Hepatocyte (in vitro differentiated cells): ENCODE data around the gene MACC1. TPM values are rescaled to one million over a fixed set of nuclear protein-coding genes. Genes with fewer than 3 reads are reported as not detected.

Experiments used
- DNase-seq: peaks from one replicate; pipeline ENCODE4 v3.0.0-alpha.2; 2016; ENCODE audit warnings: low spot score
- H2AFZ ChIP-seq: fragments of 200-600 bp; sonication (generic); 2 replicates; pipeline ENCODE4 v1.6.0; 2016; ENCODE audit warnings: antibody characterized with exemption, mild to moderate bottlenecking
- H3K27ac ChIP-seq: fragments of 200-600 bp; sonication (generic); 2 replicates; pipeline ENCODE4 v1.5.1; 2016; ENCODE audit warnings: mild to moderate bottlenecking
- H3K27me3 ChIP-seq: fragments of 200-600 bp; sonication (generic); 2 replicates; pipeline ENCODE4 v1.6.1; 2016
- H3K36me3 ChIP-seq: fragments of 200-600 bp; sonication (generic); replicated peaks from 2 replicates; pipeline ENCODE4 v1.5.1; 2016; ENCODE audit warnings: low read depth; ENCODE audit not compliant: insufficient read depth
- H3K4me1 ChIP-seq: fragments of 200-600 bp; sonication (generic); 2 replicates; pipeline ENCODE4 v1.5.1; 2016; ENCODE audit warnings: mild to moderate bottlenecking, moderate library complexity; ENCODE audit not compliant: insufficient read depth
- H3K4me2 ChIP-seq: fragments of 200-600 bp; sonication (generic); 2 replicates; pipeline ENCODE4 v1.6.0; 2016
- H3K4me3 ChIP-seq: fragments of 200-600 bp; sonication (generic); 2 replicates; pipeline ENCODE4 v1.5.1; 2016; ENCODE audit warnings: mild to moderate bottlenecking
- H3K79me2 ChIP-seq: fragments of 200-600 bp; sonication (generic); 2 replicates; pipeline ENCODE4 v1.6.0; 2017; ENCODE audit warnings: mild to moderate bottlenecking
- H3K9me2 ChIP-seq: fragments of 200-600 bp; sonication (generic); replicated peaks from 2 replicates; pipeline ENCODE4 v1.6.0; 2017; ENCODE audit warnings: mild to moderate bottlenecking; ENCODE audit not compliant: insufficient read depth
- H3K9me3 ChIP-seq: fragments of 200-600 bp; sonication (generic); 2 replicates; pipeline ENCODE4 v1.5.1; 2016; ENCODE audit warnings: low read depth, mild to moderate bottlenecking
- H4K20me1 ChIP-seq: fragments of 200-600 bp; sonication (generic); 2 replicates; pipeline ENCODE4 v1.6.0; 2016; ENCODE audit warnings: mild to moderate bottlenecking; ENCODE audit not compliant: insufficient read depth, poor library complexity, severe bottlenecking
- EZH2 ChIP-seq: fragments of 200-600 bp; sonication (generic); IDR thresholded peaks from 2 replicates; pipeline ENCODE4 v1.6.1; 2016; ENCODE audit warnings: antibody characterized with exemption, mild to moderate bottlenecking, borderline replicate concordance
- EZH2phosphoT487 ChIP-seq: fragments of 200-600 bp; sonication (generic); IDR thresholded peaks from one replicate; pipeline ENCODE4 v1.6.1; 2018; ENCODE audit warnings: antibody characterized with exemption, mild to moderate bottlenecking, low read depth, moderate library complexity; ENCODE audit not compliant: unreplicated experiment, severe bottlenecking
- WGBS: methylation state at CpG from one replicate; pipeline ENCODE4 v1.1.6; 2016; ENCODE audit warnings: low lambda C conversion rate; ENCODE audit errors: missing lambda C conversion rate; 5-methylcytosine and 5-hydroxymethylcytosine counted together
- polyA plus RNA-seq: library from polyadenylated mRNA; unstranded; fragments of >200 nt; fragmentation: Nextera tagmentation; extraction: Ambion mirVana; gene quantifications from 2 replicates; pipeline ENCODE4 v1.2.1, GENCODE V29; 2016
- total RNA-seq: library from RNA; depleted of rRNA; stranded (reverse); fragments of >200 nt; gene quantifications from 2 replicates; pipeline ENCODE4 v1.2.3, GENCODE V29; 2014
- TF ChIP-seq, protein P1 (sequence below): fragments of 200-600 bp; sonication (generic); IDR thresholded peaks from 2 replicates; pipeline ENCODE4 v1.5.1; 2016; ENCODE audit warnings: antibody characterized with exemption, mild to moderate bottlenecking; ENCODE audit not compliant: poor library complexity

MACC1 gene
- total and polyA plus RNA-seq, 2 experiments from 2014 or later: 6.9 to 46.0 TPM

DNA sequence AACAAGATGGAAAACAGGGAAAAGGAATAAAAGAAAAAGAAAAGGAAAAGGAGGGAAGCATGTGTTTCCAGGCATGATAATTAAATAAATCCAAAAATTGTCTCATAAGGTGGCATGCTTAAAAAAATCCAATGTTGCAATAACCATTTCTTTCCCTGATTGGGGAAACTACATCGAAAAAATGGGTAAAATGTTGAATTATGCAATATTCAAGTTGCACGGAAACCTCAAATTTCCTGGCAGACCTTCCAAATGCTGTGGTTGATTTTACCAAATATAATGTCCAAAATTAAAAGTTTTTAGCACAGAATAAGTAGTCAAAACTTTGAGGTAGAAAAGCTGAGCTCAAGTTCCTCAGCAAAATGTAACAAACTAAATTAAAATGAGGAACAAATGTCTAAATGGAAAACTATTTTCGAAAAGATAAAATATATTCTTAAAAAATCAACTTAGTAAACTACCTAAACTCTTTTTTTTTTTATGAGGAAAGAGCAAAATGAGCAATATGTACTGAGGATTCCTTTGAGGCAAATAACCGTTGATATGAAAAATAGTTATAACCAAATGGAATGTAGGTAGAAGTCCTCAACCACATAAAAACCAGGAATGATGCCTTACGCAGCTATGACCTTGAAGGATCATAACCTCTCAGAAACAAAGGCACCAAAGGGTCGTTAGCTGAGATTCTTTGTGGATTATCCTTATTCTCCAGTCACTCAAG lies 52.6 kb downstream of the MACC1 start:
- H3K27ac ChIP-seq: no peak overlapping the region
- no peak for DNase-seq
- TF ChIP-seq, protein P1, sequence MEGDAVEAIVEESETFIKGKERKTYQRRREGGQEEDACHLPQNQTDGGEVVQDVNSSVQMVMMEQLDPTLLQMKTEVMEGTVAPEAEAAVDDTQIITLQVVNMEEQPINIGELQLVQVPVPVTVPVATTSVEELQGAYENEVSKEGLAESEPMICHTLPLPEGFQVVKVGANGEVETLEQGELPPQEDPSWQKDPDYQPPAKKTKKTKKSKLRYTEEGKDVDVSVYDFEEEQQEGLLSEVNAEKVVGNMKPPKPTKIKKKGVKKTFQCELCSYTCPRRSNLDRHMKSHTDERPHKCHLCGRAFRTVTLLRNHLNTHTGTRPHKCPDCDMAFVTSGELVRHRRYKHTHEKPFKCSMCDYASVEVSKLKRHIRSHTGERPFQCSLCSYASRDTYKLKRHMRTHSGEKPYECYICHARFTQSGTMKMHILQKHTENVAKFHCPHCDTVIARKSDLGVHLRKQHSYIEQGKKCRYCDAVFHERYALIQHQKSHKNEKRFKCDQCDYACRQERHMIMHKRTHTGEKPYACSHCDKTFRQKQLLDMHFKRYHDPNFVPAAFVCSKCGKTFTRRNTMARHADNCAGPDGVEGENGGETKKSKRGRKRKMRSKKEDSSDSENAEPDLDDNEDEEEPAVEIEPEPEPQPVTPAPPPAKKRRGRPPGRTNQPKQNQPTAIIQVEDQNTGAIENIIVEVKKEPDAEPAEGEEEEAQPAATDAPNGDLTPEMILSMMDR: no peak
- TF ChIP-seq EZH2 (no peak), EZH2phosphoT487 (no peak)
- no peaks in the 10 kb centered on the region for H3K9me3 ChIP-seq
- no peaks in the 10 kb centered on the region for H4K20me1 ChIP-seq
- H3K4me1 ChIP-seq: no peaks in the 10 kb centered on the region
- no peak overlapping the region for H2AFZ ChIP-seq
- 94% methylated on average over 6 of the region's 6 CpGs for WGBS
- H3K36me3 ChIP-seq: no peaks in the 10 kb centered on the region
- no peaks in the 10 kb centered on the region for H3K9me2 ChIP-seq
- H3K4me3 ChIP-seq: no peak overlapping the region
- no peaks in the 10 kb centered on the region for H3K27me3 ChIP-seq
- no peaks in the 10 kb centered on the region for H3K79me2 ChIP-seq
- H3K4me2 ChIP-seq: no peak overlapping the region

DNA sequence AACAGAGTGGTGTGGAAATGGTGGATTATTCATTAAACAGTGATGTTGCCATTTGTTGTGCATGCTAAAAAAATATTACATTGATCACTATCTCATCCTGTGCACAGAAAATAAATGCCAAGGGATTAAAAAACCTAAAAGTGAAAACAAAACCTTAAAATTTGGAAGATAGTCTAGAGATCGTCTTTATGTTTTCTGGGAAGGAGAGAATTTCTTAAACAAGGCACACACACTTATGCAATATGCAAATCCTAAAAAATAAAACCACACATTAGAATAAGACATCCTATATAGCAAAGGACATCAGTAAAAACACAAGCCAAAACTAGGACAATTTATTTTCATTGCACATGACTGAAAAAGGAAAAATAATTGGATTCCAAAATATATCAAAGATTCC lies 54.5 kb downstream of the MACC1 start:
- Histone ChIP-seq H3K27me3 (no peaks in the 10 kb centered on the region), H4K20me1 (no peaks in the 10 kb centered on the region), H3K4me2 (no peak overlapping the region), H3K4me3 (no peak overlapping the region), H2AFZ (no peak overlapping the region), H3K79me2 (no peaks in the 10 kb centered on the region), H3K9me2 (no peaks in the 10 kb centered on the region), H3K36me3 (no peaks in the 10 kb centered on the region), H3K27ac (no peak overlapping the region), H3K4me1 (peaks cover 11% of the 10 kb centered on the region), H3K9me3 (no peaks in the 10 kb centered on the region)
- 100% methylated on average over 1 of the region's 1 CpG for WGBS
- TF ChIP-seq EZH2phosphoT487 (no peak), EZH2 (no peak)
- TF ChIP-seq, protein P1: no peak
- DNase-seq: no peak

DNA sequence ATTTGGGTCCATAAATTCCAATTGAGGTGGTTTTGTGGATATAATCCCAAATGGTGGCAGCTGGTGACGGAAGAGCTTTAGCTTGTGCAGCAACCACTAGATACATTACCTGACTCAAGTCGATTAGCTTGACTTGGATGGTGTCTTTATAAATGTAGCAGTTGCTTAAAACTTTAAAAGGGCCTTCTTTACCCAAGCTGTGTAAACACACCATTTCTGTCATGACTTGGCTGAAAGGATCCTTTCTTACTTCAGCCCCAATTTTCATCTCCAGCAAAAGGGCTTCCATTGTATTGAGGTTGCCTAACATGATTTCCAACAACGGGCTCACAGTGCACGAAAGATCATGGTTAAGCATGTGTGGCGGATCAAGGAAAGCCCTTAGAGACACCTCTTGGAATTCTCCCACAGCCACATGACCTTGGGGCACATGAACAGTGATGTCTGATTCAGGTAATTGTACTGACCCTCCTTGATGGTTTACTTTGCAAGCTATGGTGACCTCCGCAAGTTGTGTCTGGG lies 57.9 kb downstream of the MACC1 start:
- H3K27ac ChIP-seq: peak overlapping the region; percentile 28

More for the DNA sequence above, 57.9 kb downstream of the MACC1 start:
- Histone ChIP-seq H3K4me3 (no peak overlapping the region), H3K4me1 (peaks cover 12% of the 10 kb centered on the region), H3K4me2 (no peak overlapping the region), H3K9me3 (no peaks in the 10 kb centered on the region), H3K36me3 (no peaks in the 10 kb centered on the region), H3K79me2 (no peaks in the 10 kb centered on the region), H4K20me1 (no peaks in the 10 kb centered on the region), H3K27me3 (no peaks in the 10 kb centered on the region), H2AFZ (no peak overlapping the region), H3K9me2 (no peaks in the 10 kb centered on the region)
- TF ChIP-seq EZH2: no peak
- TF ChIP-seq, protein P1: no peak
- 91% methylated on average over 6 of the region's 6 CpGs for whole genome bisulfite sequencing
- no peak for DNase-seq
